Upper lobe of left lung (tissue), 4 donors: ENCODE data around the gene ARHGAP12.
A peak's percentile ranks its signal among the peaks of the same experiment; 100 is the strongest.

Experiments
- CTCF ChIP-seq, 6 experiments: fragments of 450-650 bp in 4 of 6; fragments of 200-600 bp in 2 of 6; sonication (generic) in 2 of 6; IDR thresholded peaks; one replicate each; pipeline ENCODE4 v1.5.1; 2016 to 2019; ENCODE audit warnings: antibody characterized with exemption in 6 of 6
- POLR2A ChIP-seq, 4 donors: fragments of 450-650 bp; IDR thresholded peaks; one replicate each; pipeline ENCODE4 v1.5.1; 2016 to 2017; ENCODE audit warnings: antibody characterized with exemption in 4 of 4, mild to moderate bottlenecking in 2 of 4

DNA sequence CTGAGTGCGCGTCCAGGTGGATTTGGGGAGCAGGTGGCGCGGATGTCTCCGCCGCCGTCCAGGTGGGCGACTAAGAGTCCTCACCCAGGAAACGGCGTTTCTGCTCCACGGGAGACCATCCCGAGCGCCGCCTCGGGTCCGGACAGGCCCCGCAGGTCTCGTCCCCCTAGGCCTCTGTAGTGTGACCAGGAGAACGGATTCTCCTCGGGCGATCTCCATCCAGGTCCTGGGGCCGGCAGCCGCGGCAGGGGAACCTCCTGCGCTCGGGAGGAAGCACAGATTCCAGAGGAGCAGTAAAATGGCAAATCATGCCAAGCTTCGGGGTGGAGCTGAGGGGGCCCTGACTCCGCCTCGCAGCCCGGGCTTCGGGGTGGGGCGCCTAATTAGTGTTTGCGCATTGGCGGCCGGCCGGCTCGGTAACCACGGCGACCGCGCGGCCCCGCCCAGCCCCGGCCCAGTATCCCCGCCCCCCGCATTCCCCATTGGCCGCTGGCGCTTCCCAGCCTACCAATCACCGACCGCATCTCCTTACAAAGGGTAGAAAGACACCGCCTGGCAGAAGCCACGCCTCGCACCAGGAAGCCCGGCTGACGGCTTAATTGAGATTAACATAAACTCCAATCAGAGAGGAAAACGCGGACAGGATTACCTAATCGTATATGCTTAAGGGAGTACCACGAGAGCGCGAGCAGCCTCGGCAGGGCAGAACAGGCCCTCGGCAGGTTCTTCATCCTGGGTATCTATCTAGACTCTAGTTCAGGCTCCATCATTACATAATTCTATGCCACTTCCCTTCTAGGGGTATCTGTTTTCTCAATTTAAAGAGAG, 168.6 kb downstream of the ARHGAP12 start:
- peak; percentile 67 to 96 (median 91) for TF ChIP-seq POLR2A (IDR thresholded peaks at IDR 0.05)
- TF ChIP-seq CTCF (IDR thresholded peaks at IDR 0.05), result no peak
